Choroid plexus epithelial cell (primary cell): Measurements from ENCODE around the gene UGT1A7.
"Not testable (repeated sequence)": the region's sequence is repeated elsewhere in the genome, so short reads cannot be mapped to it uniquely, and the experiment has no call there.

Experiments
- DNase-seq: peaks from one replicate; pipeline ENCODE4 v3.0.0-alpha.2; 2010; ENCODE audit warnings: low read depth
- H3K4me3 ChIP-seq: 2 replicates; pipeline ENCODE4 v1.5.1; 2011; ENCODE audit warnings: low read depth, mild to moderate bottlenecking, control low read depth, low read length, moderate library complexity
- TF ChIP-seq, protein P1 (sequence below): conservative IDR thresholded peaks from 2 replicates; pipeline ENCODE4 v1.5.1; 2011; ENCODE audit warnings: low read depth, mild to moderate bottlenecking, control low read depth, inconsistent platforms, low read length, moderate library complexity

UGT1A7 gene

DNA sequence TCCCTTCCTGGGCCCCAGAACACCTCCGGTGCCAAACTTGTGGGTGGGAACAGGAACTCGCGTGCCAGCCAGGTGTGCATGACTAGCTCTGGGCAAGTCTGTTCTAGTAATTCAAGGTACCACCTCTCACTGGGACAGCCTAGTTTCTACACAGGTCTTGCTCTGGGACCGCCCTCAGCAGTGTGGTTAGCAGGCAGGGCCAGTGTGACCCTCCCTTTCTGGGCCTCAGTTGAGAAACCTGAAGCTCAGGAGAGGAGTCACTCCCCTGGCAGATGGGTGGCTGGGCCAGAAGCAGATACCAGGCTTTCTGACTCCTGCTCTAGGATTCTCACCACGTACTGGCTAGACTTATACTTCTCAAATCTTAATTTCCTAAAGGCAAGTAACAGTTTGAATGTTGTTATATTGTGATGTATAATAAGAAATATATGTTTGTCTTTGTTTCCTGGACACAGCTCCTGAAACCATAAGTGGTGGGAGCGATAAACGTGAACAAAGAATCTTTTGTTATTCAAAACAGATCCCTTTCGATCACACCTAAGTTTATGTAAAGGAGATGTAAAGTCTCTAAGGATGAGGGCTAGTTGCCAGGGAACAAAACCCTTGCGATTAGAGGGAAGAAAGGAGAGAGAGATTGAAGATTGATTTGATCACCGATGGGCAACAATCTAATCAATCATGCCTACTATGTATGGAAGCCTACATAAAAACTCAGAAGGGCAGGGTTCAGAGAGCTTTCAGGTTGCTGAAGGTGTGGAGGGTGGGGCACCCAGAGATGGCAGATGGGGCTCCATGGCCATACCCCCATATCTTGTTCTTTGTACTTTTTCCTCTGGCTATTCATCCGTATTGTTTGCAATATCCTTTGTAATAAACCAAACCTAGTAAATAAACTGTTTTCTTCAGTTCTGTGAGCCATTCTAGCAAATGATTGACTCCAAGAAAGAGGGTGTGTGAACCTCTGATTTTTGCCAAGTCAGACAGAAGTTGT is 10.0 kb downstream of the UGT1A7 start:
- no peak for DNase-seq
- H3K4me3 ChIP-seq = no peak overlapping the region
- TF ChIP-seq, protein P1, sequence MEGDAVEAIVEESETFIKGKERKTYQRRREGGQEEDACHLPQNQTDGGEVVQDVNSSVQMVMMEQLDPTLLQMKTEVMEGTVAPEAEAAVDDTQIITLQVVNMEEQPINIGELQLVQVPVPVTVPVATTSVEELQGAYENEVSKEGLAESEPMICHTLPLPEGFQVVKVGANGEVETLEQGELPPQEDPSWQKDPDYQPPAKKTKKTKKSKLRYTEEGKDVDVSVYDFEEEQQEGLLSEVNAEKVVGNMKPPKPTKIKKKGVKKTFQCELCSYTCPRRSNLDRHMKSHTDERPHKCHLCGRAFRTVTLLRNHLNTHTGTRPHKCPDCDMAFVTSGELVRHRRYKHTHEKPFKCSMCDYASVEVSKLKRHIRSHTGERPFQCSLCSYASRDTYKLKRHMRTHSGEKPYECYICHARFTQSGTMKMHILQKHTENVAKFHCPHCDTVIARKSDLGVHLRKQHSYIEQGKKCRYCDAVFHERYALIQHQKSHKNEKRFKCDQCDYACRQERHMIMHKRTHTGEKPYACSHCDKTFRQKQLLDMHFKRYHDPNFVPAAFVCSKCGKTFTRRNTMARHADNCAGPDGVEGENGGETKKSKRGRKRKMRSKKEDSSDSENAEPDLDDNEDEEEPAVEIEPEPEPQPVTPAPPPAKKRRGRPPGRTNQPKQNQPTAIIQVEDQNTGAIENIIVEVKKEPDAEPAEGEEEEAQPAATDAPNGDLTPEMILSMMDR = no peak

DNA sequence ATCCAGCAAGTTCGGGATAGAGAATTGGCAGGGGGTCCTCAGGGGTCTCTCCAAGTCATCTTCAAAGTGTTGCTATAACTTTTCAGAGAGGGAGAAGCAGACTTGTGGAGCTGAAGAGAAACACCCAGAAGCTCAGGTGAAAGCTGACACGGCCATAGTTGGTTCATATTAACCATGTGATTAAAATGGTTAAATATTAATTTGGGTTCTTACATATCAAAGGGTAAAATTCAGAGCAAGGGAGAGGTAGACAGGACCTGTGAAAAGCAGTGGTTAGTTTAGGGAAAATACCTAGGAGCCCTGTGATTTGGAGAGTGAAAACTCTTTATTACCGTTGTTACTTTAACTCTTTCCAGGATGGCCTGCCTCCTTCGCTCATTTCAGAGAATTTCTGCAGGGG is 10.9 kb downstream of the UGT1A7 start, which contains the start of gene UGT1A6:
Gene UGT1A6 (plus strand): TSS at position 243 of the 400 bp plus-strand sequence. CDS start 115 bp downstream, at position 358.
- no peak for DNase-seq
- H3K4me3 ChIP-seq = no peak within 1 kb of the TSS
- TF ChIP-seq, protein P1 = no peak

DNA sequence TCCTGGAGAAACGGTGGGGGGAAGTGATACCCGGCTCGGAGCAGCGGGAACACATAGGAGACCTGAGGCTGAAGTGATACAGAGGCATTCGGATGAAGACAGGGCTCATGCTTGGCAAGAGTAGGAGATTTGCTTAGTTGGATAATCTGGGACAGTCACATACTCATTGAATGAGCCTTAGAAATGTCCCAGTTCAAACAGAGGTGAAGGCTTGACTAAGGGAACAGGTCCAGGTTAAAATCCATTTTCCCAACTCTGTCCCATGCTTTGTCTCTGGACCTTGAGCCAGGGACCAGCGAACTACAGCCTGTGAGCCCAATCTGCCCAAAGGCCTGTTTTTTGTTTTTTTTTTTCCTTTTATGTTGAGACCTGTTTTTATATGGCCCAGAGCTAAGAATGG is 12.3 kb downstream of the UGT1A7 start:
- no peak for DNase-seq
- TF ChIP-seq, protein P1 = no peak
- no peak overlapping the region for H3K4me3 ChIP-seq

DNA sequence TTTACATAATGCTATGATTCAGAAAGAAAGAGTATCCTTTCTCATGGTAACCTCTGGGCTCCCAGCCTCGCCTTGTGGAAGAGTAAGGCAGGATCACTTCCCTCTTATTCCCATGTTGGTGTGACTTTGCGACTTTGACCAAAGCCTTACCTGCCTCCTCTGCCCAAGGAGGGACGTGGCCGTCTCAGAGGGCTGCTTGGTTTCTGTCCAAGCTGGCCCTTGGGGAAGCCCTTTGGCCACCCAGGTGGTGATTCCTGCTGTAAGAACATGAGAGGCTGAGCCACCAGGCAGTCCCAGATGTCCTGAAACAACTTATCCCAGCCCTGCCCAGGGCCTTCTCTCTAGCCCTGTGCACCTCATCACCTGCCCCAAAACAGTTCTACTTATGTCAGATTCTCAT is 17.0 kb downstream of the UGT1A7 start:
- H3K4me3 ChIP-seq = no peak overlapping the region
- TF ChIP-seq, protein P1 = no peak
- DNase-seq = no peak

DNA sequence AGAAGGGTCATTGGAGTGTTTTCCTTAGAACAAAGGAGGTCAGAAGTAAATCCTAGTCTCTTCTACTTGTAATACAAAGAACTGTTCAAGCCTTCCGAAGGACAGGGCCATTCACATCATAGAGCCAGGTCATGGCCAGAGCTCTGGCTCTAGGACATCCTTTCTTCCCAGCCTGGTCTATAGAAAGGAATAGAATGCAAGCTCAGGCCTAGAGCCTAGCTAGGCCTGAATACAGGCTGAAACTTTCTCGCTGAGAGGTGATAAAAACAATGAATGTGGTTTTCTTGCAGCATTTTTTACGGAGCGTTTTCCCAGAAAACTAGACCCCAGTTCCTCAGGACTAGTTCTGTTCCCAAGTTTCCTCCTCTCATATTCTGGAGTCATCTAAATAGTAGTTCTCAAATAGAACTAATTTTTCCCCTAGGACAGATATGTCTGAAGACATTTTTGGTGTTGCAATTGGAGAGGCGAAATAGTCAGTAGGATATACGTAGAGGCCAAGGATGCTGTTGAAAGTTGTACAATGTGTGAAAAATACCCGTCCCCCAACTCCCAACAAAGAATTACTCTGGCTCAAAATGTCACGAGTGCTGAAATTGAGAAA is 17.8 kb downstream of the UGT1A7 start:
- DNase-seq = no peak

DNA sequence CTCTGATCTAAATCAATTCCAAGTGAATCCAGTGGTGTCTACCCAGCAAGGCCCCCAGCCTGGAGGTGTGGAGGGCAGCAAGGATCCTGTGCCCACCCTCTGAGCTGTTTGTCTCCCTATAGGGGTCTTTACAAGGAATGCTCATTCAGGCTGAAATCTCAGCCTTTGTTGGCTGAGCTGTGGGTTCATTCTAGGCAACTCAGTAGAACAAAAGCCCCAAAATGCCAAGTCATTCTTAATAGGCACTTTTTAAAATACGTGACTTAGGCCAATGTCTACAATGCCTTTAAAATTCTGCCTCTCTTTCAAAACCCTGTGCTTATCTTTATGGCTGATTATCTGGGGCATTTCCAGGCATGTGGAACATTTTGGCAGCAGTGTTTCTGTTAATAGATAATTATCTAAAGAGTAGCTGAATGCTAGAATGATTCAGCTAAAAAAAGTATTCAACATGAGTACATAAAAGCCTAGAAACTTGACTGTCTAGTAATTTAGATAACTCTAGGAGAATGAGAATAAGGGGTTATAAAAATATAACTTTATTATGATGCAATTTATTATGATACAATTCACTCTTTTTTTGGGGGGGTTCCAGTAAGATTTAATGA is 18.4 kb downstream of the UGT1A7 start:
- peak; percentile 53 for DNase-seq
- H3K4me3 ChIP-seq = no peak overlapping the region
- TF ChIP-seq, protein P1 = no peak

More for the DNA sequence above, 17.8 kb downstream of the UGT1A7 start:
- H3K4me3 ChIP-seq = no peak overlapping the region
- TF ChIP-seq, protein P1 = no peak

DNA sequence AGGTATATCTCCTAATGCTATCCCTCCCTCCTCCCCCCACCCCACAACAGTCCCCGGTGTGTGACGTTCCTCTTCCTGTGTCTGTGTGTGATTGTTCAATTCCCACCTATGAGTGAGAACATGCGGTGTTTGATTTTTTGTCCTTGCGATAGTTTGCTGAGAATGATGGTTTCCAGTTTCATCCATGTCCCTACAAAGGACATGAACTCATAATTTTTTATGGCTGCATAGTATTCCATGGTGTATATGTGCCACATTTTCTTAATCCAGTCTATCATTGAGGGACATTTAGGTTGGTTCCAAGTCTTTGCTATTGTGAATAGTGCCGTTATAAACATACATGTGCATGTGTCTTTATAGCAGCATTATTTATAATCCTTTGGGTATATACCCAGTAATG is 19.1 kb downstream of the UGT1A7 start:
- not testable (repeated sequence) for H3K4me3 ChIP-seq, DNase-seq
